Lower lobe of right lung (tissue), 2 donors: ENCODE results near the gene HDAC8. TPM values are rescaled to one million over a fixed set of nuclear protein-coding genes. Genes with fewer than 3 reads are reported as not detected.
"Not testable (repeated sequence)": the region's sequence is repeated elsewhere in the genome, so short reads cannot be mapped to it uniquely, and the experiment has no call there.

Experiments used
- ATAC-seq, 2 donors: fragments of 200-7000 bp; cut with Tn5 transposase; one replicate each; pipeline ENCODE4 v1.9.1; 2020 to 2022; ENCODE audit warnings: mild to moderate bottlenecking in 2 of 2, moderate library complexity in 2 of 2
- DNase-seq: peaks from one replicate; pipeline ENCODE4 v3.0.0-alpha.2; 2020
- H3K27ac ChIP-seq: fragments of 200-600 bp; one replicate; pipeline ENCODE4 v1.8.0; 2022
- H3K27me3 ChIP-seq: fragments of 200-600 bp; one replicate; pipeline ENCODE4 v1.8.0; 2022; ENCODE audit warnings: low read depth
- H3K36me3 ChIP-seq: fragments of 200-600 bp; one replicate; pipeline ENCODE4 v1.8.0; 2022; ENCODE audit warnings: mild to moderate bottlenecking
- H3K4me1 ChIP-seq: fragments of 200-600 bp; one replicate; pipeline ENCODE4 v1.8.0; 2022
- H3K4me3 ChIP-seq: fragments of 200-600 bp; one replicate; pipeline ENCODE4 v1.8.0; 2022; ENCODE audit warnings: mild to moderate bottlenecking
- H3K9me3 ChIP-seq: fragments of 200-600 bp; one replicate; pipeline ENCODE4 v1.8.0; 2022
- intact Hi-C: fragments of 100-400 bp; cut with DNase I; formaldehyde crosslinking; loops from one replicate; pipeline ENCODE4 v1.11.0; 2022
- total RNA-seq: library from RNA; stranded (reverse); fragmentation: NEBNext Ultra II Directional; extraction: Animal tissue kit (Norgen Biotek cat#: 25700); gene quantifications from one replicate; pipeline ENCODE4 v1.2.1, GENCODE V29; 2021
- TF ChIP-seq, protein P1 (sequence below): fragments of 200-600 bp; IDR thresholded peaks from one replicate; pipeline ENCODE4 v1.8.0; 2022; ENCODE audit warnings: antibody characterized with exemption, mild to moderate bottlenecking
- donor health status: DM: no; HTN: yes; CAD: no; lungs with severe emphysema.

HDAC8 gene
- total RNA-seq, 1 donor from 2014 or later, result 26.9 TPM

DNA sequence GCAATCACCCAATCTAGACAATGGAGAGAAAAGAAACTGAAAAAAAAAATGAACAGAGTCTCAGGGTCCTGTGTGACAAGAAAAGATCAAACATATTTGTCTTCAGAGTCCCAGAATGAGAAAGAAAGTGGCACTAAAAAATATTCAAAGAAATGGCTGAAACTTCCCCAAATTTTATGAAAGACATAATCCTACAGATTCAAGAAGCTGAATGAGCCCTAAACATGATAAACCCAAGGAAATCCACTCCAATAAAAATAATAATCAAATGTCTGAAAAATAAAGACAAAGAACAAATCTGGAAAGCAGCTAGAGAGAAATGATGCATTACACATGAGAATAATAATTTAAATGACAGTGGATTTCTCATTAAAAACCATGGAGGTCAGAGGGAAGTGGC lies 136.6 kb downstream of the HDAC8 start:
- Histone ChIP-seq H3K4me1 (no peaks in the 10 kb centered on the region), H3K27ac (no peak overlapping the region), H3K27me3 (no peaks in the 10 kb centered on the region), H3K9me3 (no peaks in the 10 kb centered on the region), H3K36me3 (no peaks in the 10 kb centered on the region), H3K4me3 (no peak overlapping the region)
- ATAC-seq (no peak), DNase-seq (no peak)
- intact Hi-C loops, result no loop called here
- TF ChIP-seq, protein P1, sequence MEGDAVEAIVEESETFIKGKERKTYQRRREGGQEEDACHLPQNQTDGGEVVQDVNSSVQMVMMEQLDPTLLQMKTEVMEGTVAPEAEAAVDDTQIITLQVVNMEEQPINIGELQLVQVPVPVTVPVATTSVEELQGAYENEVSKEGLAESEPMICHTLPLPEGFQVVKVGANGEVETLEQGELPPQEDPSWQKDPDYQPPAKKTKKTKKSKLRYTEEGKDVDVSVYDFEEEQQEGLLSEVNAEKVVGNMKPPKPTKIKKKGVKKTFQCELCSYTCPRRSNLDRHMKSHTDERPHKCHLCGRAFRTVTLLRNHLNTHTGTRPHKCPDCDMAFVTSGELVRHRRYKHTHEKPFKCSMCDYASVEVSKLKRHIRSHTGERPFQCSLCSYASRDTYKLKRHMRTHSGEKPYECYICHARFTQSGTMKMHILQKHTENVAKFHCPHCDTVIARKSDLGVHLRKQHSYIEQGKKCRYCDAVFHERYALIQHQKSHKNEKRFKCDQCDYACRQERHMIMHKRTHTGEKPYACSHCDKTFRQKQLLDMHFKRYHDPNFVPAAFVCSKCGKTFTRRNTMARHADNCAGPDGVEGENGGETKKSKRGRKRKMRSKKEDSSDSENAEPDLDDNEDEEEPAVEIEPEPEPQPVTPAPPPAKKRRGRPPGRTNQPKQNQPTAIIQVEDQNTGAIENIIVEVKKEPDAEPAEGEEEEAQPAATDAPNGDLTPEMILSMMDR, result no peak

DNA sequence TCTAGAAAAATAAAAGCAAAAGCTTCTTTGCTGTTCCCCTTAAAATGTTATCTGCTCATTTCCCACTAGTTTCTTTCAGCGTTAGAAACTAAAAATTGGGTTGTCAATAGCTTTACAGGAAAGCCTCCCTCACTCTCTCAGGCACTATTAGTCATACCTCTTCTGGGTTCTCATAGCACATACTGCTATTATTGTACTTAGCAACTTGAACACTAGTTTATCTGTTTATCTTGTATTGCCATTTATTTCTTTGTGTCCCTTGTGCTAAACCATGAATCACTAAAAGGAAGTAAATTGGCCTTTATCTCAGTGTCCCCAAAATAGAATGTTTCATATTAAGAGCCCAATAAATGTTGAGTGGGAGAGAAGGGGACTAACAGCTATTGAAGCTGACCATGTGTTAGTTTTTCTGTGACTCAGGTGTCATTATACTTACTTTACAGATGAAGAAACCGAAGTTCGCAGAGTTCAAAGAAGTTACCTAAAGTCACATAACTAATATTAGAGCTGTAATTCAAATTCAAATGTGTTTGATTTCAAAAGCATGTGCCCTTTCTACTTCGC lies 142.2 kb downstream of the HDAC8 start:
- ATAC-seq (peak in 1 of 2 donors; percentile 56), DNase-seq (no peak)
- H3K4me1 ChIP-seq, result no peaks in the 10 kb centered on the region

DNA sequence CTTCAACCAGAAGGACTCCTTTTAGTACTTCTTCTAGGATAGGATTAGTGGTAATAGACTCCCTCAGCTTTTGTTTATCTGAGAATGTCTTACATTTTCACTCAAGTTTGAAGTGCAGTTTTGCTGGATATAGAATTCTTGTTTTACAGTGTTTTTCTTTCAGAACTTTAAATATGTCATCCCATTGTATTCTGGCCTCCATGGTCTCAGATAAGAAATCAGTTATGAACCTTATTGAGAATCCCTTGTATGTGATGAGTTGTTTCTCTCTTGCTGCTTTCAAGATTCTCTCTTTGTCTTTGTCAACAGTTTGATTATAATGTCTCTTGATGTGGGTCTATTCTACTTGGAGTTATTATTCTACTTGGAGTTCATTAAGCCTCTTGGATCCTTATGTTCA lies 150.8 kb downstream of the HDAC8 start:
- no peak overlapping the region for H3K27ac ChIP-seq
- ATAC-seq (no peak), DNase-seq (no peak)
- H3K36me3 ChIP-seq, result no peaks in the 10 kb centered on the region
- TF ChIP-seq, protein P1, result no peak
- H3K4me3 ChIP-seq, result no peak overlapping the region
- no peaks in the 10 kb centered on the region for H3K27me3 ChIP-seq
- intact Hi-C loops, result no loop called here
- H3K9me3 ChIP-seq, result no peaks in the 10 kb centered on the region
- no peaks in the 10 kb centered on the region for H3K4me1 ChIP-seq

More for the DNA sequence above, 142.2 kb downstream of the HDAC8 start:
- H3K4me3 ChIP-seq, result no peak overlapping the region
- no peaks in the 10 kb centered on the region for H3K27me3 ChIP-seq
- TF ChIP-seq, protein P1, result no peak
- H3K36me3 ChIP-seq, result no peaks in the 10 kb centered on the region
- H3K9me3 ChIP-seq, result no peaks in the 10 kb centered on the region
- intact Hi-C loops, result no loop called here
- no peak overlapping the region for H3K27ac ChIP-seq

DNA sequence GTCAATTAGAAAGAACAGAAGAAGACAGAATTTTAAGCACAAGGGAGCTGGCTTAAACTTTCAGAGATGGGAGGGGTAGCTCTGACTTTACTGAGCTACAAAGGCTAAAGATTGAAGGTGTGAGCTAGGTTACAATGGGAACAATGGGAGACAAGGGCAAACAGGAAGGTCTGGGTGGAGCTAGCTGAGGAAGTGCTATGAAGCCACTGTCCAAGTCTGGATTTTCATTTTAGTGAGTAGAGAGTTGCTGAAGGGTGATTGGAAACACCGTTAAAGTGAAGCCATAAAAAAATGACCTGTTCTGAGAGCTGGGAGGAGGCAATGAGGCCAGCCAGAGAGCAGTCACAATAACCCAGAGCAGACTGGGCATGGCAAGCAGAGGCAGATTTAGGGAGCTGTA lies 162.7 kb downstream of the HDAC8 start:
- intact Hi-C loops, result no loop called here
- DNase-seq (no peak), ATAC-seq (no peak)
- Histone ChIP-seq H3K4me1 (no peaks in the 10 kb centered on the region), H3K36me3 (no peaks in the 10 kb centered on the region), H3K9me3 (no peaks in the 10 kb centered on the region), H3K4me3 (no peak overlapping the region), H3K27ac (no peak overlapping the region), H3K27me3 (no peaks in the 10 kb centered on the region)
- TF ChIP-seq, protein P1, result no peak

DNA sequence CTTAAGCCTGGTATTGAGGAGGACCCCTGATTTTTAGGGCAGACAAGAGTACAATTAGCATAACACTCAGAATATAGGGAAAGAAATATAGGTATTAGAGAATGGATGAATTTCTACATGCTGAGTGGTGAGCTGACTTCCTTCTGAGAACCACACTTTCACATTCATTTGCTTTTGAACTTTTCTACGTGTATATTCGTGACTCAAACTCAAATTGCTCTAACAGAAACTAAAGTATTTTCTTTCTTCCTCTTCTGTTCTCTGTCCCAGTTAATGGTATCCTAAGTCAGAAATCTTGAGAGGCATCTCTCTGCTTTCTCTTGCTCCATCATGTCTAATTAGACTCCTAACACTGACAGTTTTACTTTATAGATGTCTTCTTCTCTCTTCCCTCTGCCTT lies 163.8 kb downstream of the HDAC8 start:
- no peaks in the 10 kb centered on the region for H3K36me3 ChIP-seq
- no peak for DNase-seq
- intact Hi-C loops, result no loop called here
- no peaks in the 10 kb centered on the region for H3K4me1 ChIP-seq
- H3K27me3 ChIP-seq, result no peaks in the 10 kb centered on the region
- TF ChIP-seq, protein P1, result no peak
- no peak overlapping the region for H3K4me3 ChIP-seq
- no peak overlapping the region for H3K27ac ChIP-seq
- no peaks in the 10 kb centered on the region for H3K9me3 ChIP-seq
- ATAC-seq, result no peak

DNA sequence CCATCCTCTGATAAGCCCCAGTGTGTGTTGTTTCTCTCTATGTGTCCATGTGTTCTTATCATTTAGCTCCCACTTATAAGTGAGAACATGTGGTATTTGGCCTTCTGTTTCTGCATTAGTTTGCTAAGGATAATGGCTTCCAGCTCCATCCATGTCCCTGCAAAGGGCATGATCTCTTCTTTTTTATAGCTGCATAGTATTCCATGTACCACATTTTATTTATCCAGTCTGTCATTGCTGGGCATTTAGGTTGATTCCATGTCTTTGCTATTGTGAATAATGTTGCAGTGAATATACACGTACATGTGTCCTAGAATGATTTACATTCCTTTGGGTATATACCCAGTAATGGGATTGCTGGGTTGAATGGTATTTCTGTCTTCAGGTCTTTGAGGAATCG lies 167.5 kb downstream of the HDAC8 start:
- intact Hi-C loops, ATAC-seq, H3K27ac ChIP-seq, H3K36me3 ChIP-seq, H3K4me1 ChIP-seq, H3K27me3 ChIP-seq, DNase-seq, H3K9me3 ChIP-seq, H3K4me3 ChIP-seq: not testable (repeated sequence)
